ENCODE data around the gene DCLK1. TPM values are rescaled to one million over a fixed set of nuclear protein-coding genes. Genes with fewer than 3 reads are reported as not detected.

Gene DCLK1
- total and polyA plus RNA-seq, 12 donors: 0.68 to 22.6 (median 2.3) TPM

GRCh38 chr13:36001561-36001960 is 129.6 kb downstream of the DCLK1 start:
- 82 to 88% (median 84%) methylated on average over 2 of the region's 2 CpGs for WGBS, 4 donors
- H3K36me3 ChIP-seq (replicated peaks in 1 of 2): no peaks in the 10 kb centered on the region

GRCh38 chr13:36000028-36000427 is 131.2 kb downstream of the DCLK1 start:
- Histone ChIP-seq H3K27me3 (no peaks in the 10 kb centered on the region), H3K36me3 (replicated peaks in 1 of 2) (no peaks in the 10 kb centered on the region), H3K27ac (no peak overlapping the region), H3K4me3 (no peak overlapping the region), H3K9me3 (replicated peaks in 1 of 3) (no peaks in the 10 kb centered on the region), H3K4me1 (replicated peaks in 1 of 2) (peaks cover 0 to 2% of the 10 kb centered on the region in 2 donors)
- TF ChIP-seq CTCF (IDR thresholded peaks at IDR 0.05): no peak
- no peak for TF ChIP-seq POLR2A (IDR thresholded peaks at IDR 0.05)
- DNase-seq: no peak
- 74 to 91% (median 83%) methylated on average over 2 of the region's 2 CpGs for WGBS, 4 donors
- intact Hi-C loops (cut with DNase I): no loop called here

More at GRCh38 chr13:36001561-36001960, 129.6 kb downstream of the DCLK1 start:
- TF ChIP-seq CTCF (IDR thresholded peaks at IDR 0.05) (no peak), POLR2A (IDR thresholded peaks at IDR 0.05) (no peak)
- Histone ChIP-seq H3K4me3 (no peak overlapping the region), H3K27me3 (no peaks in the 10 kb centered on the region), H3K27ac (no peak overlapping the region), H3K4me1 (replicated peaks in 1 of 2) (no peaks in the 10 kb centered on the region), H3K9me3 (replicated peaks in 1 of 3) (no peaks in the 10 kb centered on the region)
- intact Hi-C loops (cut with DNase I): no loop called here
- no peak for DNase-seq

GRCh38 chr13:35996360-35996759 is 134.8 kb downstream of the DCLK1 start:
- 83 to 98% (median 88%) methylated on average over 3 of the region's 3 CpGs for WGBS, 4 donors
- TF ChIP-seq POLR2A (IDR thresholded peaks at IDR 0.05) (no peak), CTCF (IDR thresholded peaks at IDR 0.05) (no peak)
- H3K9me3 ChIP-seq (replicated peaks in 1 of 3): no peaks in the 10 kb centered on the region
- no peaks in the 10 kb centered on the region for H3K36me3 ChIP-seq (replicated peaks in 1 of 2)
- H3K4me3 ChIP-seq: no peak overlapping the region
- no peak for DNase-seq
- no peaks in the 10 kb centered on the region for H3K27me3 ChIP-seq
- intact Hi-C loops (cut with DNase I): no loop called here
- peaks cover 6 to 17% of the 10 kb centered on the region in 2 donors for H3K4me1 ChIP-seq (replicated peaks in 1 of 2)
- no peak overlapping the region for H3K27ac ChIP-seq

GRCh38 chr13:35995136-35995535 is 136.0 kb downstream of the DCLK1 start:
- TF ChIP-seq POLR2A (IDR thresholded peaks at IDR 0.05) (no peak), CTCF (IDR thresholded peaks at IDR 0.05) (no peak)
- no peaks in the 10 kb centered on the region for H3K36me3 ChIP-seq (replicated peaks in 1 of 2)
- DNase-seq: no peak
- intact Hi-C loops (cut with DNase I): no loop called here
- 59 to 62% (median 60%) methylated on average over 2 of the region's 2 CpGs for WGBS, 4 donors
- peaks cover 6 to 17% of the 10 kb centered on the region in 2 donors for H3K4me1 ChIP-seq (replicated peaks in 1 of 2)
- H3K27ac ChIP-seq: no peak overlapping the region
- H3K27me3 ChIP-seq: no peaks in the 10 kb centered on the region
- H3K4me3 ChIP-seq: no peak overlapping the region
- no peaks in the 10 kb centered on the region for H3K9me3 ChIP-seq (replicated peaks in 1 of 3)

Data from adrenal gland (tissue), 12 donors.